HepG2 (cell line): ENCODE results near the gene CTDSP1. TPM values are rescaled to one million over a fixed set of nuclear protein-coding genes. Genes with fewer than 3 reads are reported as not detected.

Experiments
- ARNT2 ChIP-seq: sonication (generic); formaldehyde crosslinking; IDR thresholded peaks from 2 replicates; pipeline ENCODE4 v1.8.0; 2022; ENCODE audit warnings: mild to moderate bottlenecking, low read depth, missing genetic modification reagents, moderate library complexity
- ATF1 ChIP-seq: IDR thresholded peaks from 2 replicates; pipeline ENCODE4 v1.6.1; 2016; ENCODE audit warnings: mild to moderate bottlenecking, control low read depth
- ATF7-NPFF ChIP-seq: sonication (generic); formaldehyde crosslinking; IDR thresholded peaks from 2 replicates; pipeline ENCODE4 v1.8.1; 2023; ENCODE audit warnings: mild to moderate bottlenecking, low read depth, missing genetic modification reagents, moderate library complexity
- CREB1 ChIP-seq, 2 experiments: fragments of 450-650 bp in 1 of 2; IDR thresholded peaks; 2 replicates each; pipeline ENCODE4 v1.6.1; 2016 to 2017; ENCODE audit warnings: control low read depth in 1 of 2, mild to moderate bottlenecking in 1 of 2, missing compliant biosample characterization in 1 of 2, missing genetic modification characterization in 1 of 2
- GATAD1 ChIP-seq: IDR thresholded peaks from 2 replicates; pipeline ENCODE4 v1.6.1; 2016; ENCODE audit warnings: missing genetic modification reagents, missing compliant biosample characterization
- HCFC1 ChIP-seq: fragments of 150-350 bp; IDR thresholded peaks from 2 replicates; pipeline ENCODE4 v1.6.1; 2014; ENCODE audit warnings: low read depth, low read length
- HMG20A ChIP-seq: IDR thresholded peaks from 2 replicates; pipeline ENCODE4 v1.6.1; 2016; ENCODE audit warnings: borderline replicate concordance
- HNRNPUL1 ChIP-seq: fragments of 200-400 bp; formaldehyde crosslinking; IDR thresholded peaks from 2 replicates; pipeline ENCODE4 v1.6.1; 2017; ENCODE audit warnings: low read depth, mild to moderate bottlenecking, low read length, moderate library complexity
- KDM2A ChIP-seq: sonication (generic); formaldehyde crosslinking; IDR thresholded peaks from 2 replicates; pipeline ENCODE4 v1.4.0; 2020; ENCODE audit warnings: low read depth, missing genetic modification reagents, borderline replicate concordance
- REPIN1 ChIP-seq: sonication (generic); formaldehyde crosslinking; IDR thresholded peaks from 2 replicates; pipeline ENCODE4 v1.8.0; 2022; ENCODE audit warnings: missing genetic modification reagents, low read depth, mild to moderate bottlenecking, borderline replicate concordance
- SAFB2 ChIP-seq: sonication (generic); formaldehyde crosslinking; IDR thresholded peaks from 2 replicates; pipeline ENCODE4 v1.5.1; 2020; ENCODE audit warnings: missing genetic modification reagents, low read depth, mild to moderate bottlenecking, borderline replicate concordance
- SMAD3 ChIP-seq: sonication (generic); formaldehyde crosslinking; IDR thresholded peaks from 2 replicates; pipeline ENCODE4 v1.4.0; 2020; ENCODE audit warnings: missing genetic modification reagents
- TEAD3 ChIP-seq: optimal IDR thresholded peaks from 2 replicates; pipeline ENCODE3; 2016; ENCODE audit warnings: borderline replicate concordance
- THAP8 ChIP-seq: sonication (generic); formaldehyde crosslinking; IDR thresholded peaks from 2 replicates; pipeline ENCODE4 v1.5.1; 2020; ENCODE audit warnings: missing genetic modification reagents, mild to moderate bottlenecking, borderline replicate concordance
- ZMYM2 ChIP-seq: sonication (generic); formaldehyde crosslinking; IDR thresholded peaks from 2 replicates; pipeline ENCODE4 v1.8.0; 2022; ENCODE audit warnings: mild to moderate bottlenecking, missing genetic modification reagents
- ZNF281 ChIP-seq: sonication (generic); formaldehyde crosslinking; IDR thresholded peaks from 2 replicates; pipeline ENCODE4 v1.4.0; 2020; ENCODE audit warnings: missing genetic modification reagents, borderline replicate concordance
- ZNF329 ChIP-seq: sonication (generic); formaldehyde crosslinking; IDR thresholded peaks from 2 replicates; pipeline ENCODE4 v1.9.0; 2021; ENCODE audit warnings: low read depth, mild to moderate bottlenecking, missing genetic modification reagents
- ZNF33B ChIP-seq: sonication (generic); formaldehyde crosslinking; IDR thresholded peaks from 2 replicates; pipeline ENCODE4 v1.5.1; 2020; ENCODE audit warnings: mild to moderate bottlenecking, missing genetic modification reagents
- ZNF446 ChIP-seq: sonication (generic); formaldehyde crosslinking; IDR thresholded peaks from 2 replicates; pipeline ENCODE4 v1.5.0; 2020; ENCODE audit warnings: mild to moderate bottlenecking, missing genetic modification reagents
- ZNF652 ChIP-seq: IDR thresholded peaks from 2 replicates; pipeline ENCODE4 v1.6.1; 2016; ENCODE audit warnings: low read depth, borderline replicate concordance
- polyA plus RNA-seq, 8 experiments: library from polyadenylated mRNA; depleted of rRNA in 3 of 8; stranded (reverse) in 7 of 8; unstranded in 1 of 8; fragments of >200 nt; fragmentation: Illumina TruSeq in 4 of 8; extraction: Trizol in 4 of 8; gene quantifications; 2 replicates each; pipeline versions ENCODE4 v1.2.1 to v1.2.3, GENCODE V29; 2011 to 2016; ENCODE audit warnings: low read depth in 4 of 8, missing spikeins in 1 of 8, mixed read lengths in 1 of 8; ENCODE audit not compliant: insufficient read depth in 1 of 8
- total RNA-seq, 5 experiments: library from RNA; depleted of rRNA; stranded (reverse); fragments of >200 nt; fragmentation: Illumina TruSeq; extraction: Trizol; gene quantifications; 2 replicates each; pipeline ENCODE4 v1.2.3, GENCODE V29; 2016; ENCODE audit warnings: low read depth in 1 of 5
- TF ChIP-seq, protein P1 (sequence below): sonication (generic); formaldehyde crosslinking; IDR thresholded peaks from 2 replicates; pipeline ENCODE4 v1.5.1; 2020; ENCODE audit warnings: missing genetic modification reagents, mild to moderate bottlenecking, borderline replicate concordance
- TF ChIP-seq, protein P2 (sequence below): sonication (generic); formaldehyde crosslinking; IDR thresholded peaks from 2 replicates; pipeline ENCODE4 v1.5.1; 2020; ENCODE audit warnings: mild to moderate bottlenecking, moderate library complexity, missing genetic modification reagents

Gene CTDSP1
- total and polyA plus RNA-seq, 2 of the 13 experiments (the other 11 are each of a cell fraction or from before 2014, with no cell fraction given), result 91.0 to 268 TPM

DNA sequence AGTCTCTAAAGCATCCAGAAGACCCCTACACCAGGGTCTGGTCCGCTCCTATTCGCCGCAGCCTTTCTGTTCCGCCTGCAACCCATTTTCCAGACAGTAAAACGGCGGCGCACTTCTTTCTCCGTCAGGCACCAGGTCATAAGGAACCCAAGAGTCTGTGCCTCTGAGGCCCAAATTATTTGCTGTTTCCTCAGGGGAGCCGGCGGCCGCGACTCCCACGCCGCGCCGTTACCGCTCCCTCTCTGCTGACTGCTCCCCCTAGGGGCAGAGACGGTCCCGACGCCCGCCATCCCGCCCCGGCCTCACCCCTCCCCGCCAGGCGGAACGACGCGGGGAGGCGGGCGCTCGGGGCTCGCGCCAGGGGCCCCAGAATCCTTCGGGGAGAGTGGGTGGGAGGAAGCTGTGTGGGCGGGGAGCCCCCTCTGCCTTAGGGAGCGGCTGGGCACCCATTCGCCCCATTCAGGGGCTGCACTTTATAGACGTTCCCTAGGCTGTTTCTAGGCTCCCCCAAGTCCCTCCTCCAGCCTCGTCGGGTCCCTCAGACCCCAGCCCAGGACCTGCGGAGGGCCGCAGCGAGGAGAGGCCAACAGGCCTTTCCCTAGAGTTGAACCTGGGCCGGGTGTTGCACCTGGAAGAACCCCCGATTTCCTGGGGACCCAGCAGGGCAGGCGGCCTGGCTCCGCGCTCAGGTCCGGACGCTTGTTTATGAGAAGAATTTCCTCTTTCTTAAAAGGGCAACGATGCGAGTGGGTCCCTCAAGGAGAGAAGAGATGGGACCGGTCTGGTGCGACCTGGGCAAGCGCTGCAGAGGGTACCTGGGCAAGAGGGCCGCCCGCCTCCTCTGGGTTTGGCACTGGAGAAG is 3.6 kb upstream of the CTDSP1 start (continued):
- peak; percentile 66 for TF ChIP-seq CREB1 (IDR thresholded peaks at IDR 0.05)
- no peak for TF ChIP-seq CREB1 (CRISPR knock-in tag; IDR thresholded peaks at IDR 0.05)
- TF ChIP-seq REPIN1 (CRISPR knock-in tag), result peak; percentile 93
- no peak; the same call in 1 of the 2 replicates for TF ChIP-seq ARNT2 (CRISPR knock-in tag)
- TF ChIP-seq HNRNPUL1, result no peak
- peak; percentile 19; the same call in 1 of the 2 replicates for TF ChIP-seq ZMYM2
- TF ChIP-seq HMG20A (CRISPR knock-in tag), result peak; percentile 63; the same call in 1 of the 2 replicates
- TF ChIP-seq SMAD3 (CRISPR knock-in tag), result no peak; the same call in 1 of the 2 replicates
- TF ChIP-seq ZNF446 (CRISPR knock-in tag), result peak; percentile 55
- no peak; the same call in 1 of the 2 replicates for TF ChIP-seq ZNF329 (CRISPR knock-in tag)
- no peak for TF ChIP-seq ZNF652 (CRISPR knock-in tag)
- peak; percentile 72 for TF ChIP-seq ZNF281 (CRISPR knock-in tag)
- TF ChIP-seq SAFB2 (CRISPR knock-in tag), result peak; percentile 77; the same call in 1 of the 2 replicates
- TF ChIP-seq, protein P1, sequence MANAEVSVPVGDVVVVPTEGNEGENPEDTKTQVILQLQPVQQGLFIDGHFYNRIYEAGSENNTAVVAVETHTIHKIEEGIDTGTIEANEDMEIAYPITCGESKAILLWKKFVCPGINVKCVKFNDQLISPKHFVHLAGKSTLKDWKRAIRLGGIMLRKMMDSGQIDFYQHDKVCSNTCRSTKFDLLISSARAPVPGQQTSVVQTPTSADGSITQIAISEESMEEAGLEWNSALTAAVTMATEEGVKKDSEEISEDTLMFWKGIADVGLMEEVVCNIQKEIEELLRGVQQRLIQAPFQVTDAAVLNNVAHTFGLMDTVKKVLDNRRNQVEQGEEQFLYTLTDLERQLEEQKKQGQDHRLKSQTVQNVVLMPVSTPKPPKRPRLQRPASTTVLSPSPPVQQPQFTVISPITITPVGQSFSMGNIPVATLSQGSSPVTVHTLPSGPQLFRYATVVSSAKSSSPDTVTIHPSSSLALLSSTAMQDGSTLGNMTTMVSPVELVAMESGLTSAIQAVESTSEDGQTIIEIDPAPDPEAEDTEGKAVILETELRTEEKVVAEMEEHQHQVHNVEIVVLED (CRISPR knock-in tag), result peak; percentile 85
- TF ChIP-seq GATAD1 (CRISPR knock-in tag), result peak; percentile 83
- no peak; the same call in 1 of the 2 replicates for TF ChIP-seq THAP8
- peak; percentile 99 for TF ChIP-seq KDM2A (CRISPR knock-in tag)
- no peak; the same call in 1 of the 2 replicates for TF ChIP-seq ATF7-NPFF (CRISPR knock-in tag)
- peak; percentile 44; the same call in 1 of the 2 replicates for TF ChIP-seq HCFC1
- TF ChIP-seq TEAD3 (CRISPR knock-in tag), result peak; percentile 79
- TF ChIP-seq, protein P2, sequence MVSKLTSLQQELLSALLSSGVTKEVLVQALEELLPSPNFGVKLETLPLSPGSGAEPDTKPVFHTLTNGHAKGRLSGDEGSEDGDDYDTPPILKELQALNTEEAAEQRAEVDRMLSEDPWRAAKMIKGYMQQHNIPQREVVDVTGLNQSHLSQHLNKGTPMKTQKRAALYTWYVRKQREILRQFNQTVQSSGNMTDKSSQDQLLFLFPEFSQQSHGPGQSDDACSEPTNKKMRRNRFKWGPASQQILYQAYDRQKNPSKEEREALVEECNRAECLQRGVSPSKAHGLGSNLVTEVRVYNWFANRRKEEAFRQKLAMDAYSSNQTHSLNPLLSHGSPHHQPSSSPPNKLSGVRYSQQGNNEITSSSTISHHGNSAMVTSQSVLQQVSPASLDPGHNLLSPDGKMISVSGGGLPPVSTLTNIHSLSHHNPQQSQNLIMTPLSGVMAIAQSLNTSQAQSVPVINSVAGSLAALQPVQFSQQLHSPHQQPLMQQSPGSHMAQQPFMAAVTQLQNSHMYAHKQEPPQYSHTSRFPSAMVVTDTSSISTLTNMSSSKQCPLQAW (CRISPR knock-in tag), result peak; percentile 97
- TF ChIP-seq ZNF33B (CRISPR knock-in tag), result no peak
- peak; percentile 46 for TF ChIP-seq ATF1
